CD4-positive, alpha-beta T cell treated with Interleukin-17A for 1 hour (primary cell): Measurements from ENCODE around the gene TGM2.

ENCODE experiments used
- DNase-seq: peaks from one replicate; pipeline ENCODE4 v3.0.0-alpha.2; 2020

The TGM2 gene

GRCh38 chr20:38129248-38129865 lies 35.7 kb downstream of the TGM2 start:
- no peak for DNase-seq

DNA sequence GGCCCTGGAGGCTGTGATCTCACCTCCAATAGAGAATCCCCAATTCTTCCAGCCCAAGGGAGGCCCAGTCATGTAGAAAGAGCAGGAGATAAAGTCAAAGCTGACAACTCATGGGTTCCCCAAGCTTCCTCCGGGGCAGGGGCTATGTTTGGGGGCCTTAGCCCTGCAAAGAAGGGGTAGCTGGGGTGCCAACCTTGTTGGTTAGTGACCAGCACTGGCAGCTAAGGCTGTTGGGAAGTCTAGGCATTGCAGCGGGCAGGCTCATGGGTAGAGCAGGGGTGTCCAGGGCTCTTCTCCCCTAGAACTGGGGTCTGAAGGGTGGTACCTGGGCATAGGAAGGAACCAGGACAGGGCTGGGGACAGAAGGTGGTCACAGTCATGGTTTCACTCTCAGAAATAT lies 36.4 kb downstream of the TGM2 start:
- DNase-seq, result no peak

DNA sequence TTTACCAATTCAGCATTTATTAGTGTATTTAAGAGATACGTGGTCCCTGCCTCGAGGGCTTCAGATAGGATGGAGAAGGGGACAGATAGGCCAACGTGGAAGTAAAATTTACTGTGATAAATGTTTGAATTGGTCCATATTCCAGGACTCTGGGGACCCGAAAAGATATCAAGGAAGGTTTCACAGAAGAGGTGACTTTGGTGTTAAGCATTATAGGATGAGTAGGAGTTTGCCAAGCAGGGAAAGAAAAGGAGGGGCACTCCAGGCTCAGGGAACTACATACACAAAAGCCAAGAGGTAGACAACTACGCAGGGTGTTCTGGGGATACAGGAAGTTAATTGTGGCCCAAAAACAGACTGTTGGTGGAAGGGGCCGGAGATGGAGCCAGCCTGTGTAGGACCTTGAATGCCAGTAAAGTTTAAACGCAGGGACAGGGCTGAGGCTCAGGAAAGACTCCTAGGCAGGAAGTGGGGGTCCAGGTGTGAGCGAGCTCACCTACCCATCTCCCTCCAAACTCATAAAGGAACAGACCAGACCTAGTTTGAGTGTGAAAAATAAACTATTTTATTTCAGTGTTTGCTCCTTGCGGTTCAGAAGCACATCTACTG lies 37.0 kb downstream of the TGM2 start:
- DNase-seq, result no peak

DNA sequence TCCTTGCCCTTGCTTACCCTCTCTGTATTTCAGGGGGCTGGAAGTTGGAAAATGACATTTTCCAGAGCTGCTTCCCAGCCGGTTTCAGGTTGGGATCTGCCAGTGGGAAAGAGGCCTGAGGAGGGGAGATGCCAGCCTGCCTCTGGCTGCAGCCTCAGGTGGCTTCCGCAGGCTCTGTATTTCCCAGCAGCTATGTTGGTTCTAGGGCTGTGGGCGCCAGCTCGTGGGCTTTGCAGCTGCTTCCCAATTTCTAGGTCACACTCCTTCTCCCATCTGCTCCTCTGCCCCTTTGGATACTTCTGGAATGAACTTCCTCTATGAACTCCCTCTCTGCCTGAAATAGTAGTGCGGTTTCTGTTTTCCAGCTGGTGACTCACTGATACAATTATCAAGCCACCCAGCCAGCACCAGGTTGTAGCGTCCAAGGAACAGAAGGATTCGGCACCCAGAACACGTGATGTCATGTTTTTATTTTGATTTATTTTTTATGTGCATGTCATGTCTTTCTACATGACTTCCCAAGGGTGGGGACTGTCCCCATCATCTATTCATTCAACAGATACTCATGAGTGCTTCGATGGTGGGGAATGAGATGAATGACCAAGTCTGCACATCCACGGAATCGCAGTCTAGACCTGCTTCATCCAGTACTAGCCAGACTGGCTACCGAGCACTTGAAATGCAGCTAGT lies 38.0 kb downstream of the TGM2 start:
- DNase-seq, result no peak

DNA sequence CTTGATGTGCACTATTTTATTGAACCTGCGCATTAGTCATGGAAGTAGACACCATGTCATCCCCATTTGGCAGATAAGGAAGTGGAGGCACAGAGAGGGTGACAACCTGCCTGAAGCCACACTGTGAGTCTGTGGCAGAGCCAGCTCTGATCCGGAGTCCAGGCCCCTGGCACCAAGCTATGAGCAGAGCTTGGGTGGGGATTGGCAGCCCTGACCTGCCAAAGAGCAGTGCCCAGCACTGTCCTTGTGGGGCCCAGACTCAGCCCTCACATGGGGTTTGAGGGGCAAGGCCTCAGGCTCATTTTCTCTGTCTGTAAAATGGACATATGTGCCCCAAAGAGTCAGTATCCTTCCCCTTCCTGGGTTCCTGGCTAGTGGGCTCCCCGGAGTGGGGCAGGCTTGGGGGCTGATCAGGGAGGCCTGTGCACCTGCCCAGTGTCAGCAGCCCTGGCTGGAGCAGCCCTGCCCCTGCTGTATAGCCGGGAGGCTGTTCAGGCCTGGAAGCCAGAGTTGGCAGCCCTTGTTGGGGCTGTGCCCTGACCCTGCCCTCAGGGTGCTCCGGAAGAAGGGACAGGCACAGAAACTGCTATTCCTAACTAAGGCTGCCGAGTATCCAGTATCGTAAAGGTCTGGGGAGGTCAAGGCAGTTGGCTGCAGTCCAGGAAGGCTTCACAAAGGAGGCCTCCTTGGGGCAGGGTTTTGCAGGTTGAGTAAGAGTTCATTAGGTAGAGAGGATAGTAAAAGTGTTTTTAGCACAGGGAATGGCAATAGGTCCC lies 38.7 kb downstream of the TGM2 start:
- no peak for DNase-seq

DNA sequence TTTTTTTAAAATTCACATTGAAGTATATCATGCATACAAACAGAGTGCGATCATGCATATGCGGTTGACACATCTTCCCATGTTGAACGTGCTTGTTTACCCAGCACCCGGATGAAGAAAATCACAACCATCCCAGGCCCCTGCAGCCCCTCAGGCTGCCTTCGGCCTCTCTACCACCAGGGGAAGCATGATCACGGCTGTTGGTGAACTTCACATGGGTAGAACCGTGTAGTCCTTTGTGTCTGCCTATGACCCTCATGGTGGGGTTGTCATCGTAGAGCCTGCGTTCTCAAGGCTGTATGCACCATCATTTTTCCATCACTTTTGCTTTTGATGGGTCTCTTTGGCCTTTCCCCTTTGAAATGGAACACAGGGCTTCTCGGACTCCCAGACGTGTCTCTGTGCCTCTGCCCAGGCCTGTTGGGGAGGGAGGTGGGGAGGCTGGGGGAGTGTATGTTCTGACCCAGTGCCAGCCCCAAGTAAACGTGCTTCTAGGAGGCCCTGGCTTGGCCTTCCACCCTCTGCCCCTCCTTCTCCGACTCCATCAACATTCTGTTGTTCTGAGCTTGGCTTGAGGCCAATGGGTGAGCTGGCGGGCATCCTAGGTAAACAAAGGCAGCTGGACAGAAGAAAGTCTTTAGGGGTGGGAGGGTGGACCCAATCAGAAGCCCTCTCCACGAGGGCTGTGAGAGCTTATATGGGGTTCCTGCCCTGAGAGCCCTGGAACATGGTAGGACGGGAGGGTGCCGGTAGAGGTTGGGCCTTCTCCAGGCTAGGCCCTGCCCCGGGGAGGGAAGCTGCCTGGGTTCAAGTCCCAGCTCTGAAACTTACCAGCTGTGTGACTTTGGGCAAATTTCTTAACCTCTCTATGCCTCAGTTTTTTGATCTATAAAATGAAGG lies 39.7 kb downstream of the TGM2 start:
- DNase-seq, result no peak

- no peak for DNase-seq
Observed at GRCh38 chr20:38123021-38123587, 42.0 kb downstream of the TGM2 start.

DNA sequence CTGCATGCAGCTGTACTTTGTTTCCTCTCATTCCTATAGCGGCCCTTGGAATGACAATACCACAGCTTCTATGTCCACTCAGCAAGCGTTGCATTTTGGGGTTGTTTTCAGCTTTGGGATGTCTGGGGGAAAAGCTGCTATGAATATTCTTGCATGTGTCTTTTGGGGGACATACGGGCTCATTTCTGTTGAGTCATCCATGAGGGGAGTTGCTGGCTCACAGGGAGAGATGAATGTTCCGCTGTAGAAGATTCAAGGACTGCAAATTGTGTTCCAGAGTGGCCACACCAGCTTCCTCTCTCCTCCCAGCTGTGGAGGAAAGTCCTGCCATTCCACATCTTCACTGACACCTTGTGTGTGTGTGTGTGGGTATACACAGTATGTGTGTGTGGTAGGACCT lies 43.3 kb downstream of the TGM2 start:
- no peak for DNase-seq

DNA sequence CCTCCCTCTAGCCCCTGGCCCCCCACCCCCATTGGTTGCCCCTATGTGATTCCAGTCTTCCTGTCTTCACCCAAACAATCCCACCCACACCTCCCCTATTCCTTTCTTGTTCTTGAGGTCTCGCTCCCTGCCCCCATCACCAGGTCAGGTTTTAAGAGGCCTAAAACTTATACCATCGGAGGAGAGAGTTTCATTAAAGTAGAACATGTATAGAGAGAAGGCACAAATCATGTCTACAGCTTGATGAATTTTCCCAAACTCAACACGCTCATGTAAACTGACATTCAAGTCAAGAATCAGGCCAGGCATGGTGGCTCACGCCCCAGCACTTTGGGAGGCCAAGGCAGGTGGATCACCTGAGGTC lies 44.5 kb downstream of the TGM2 start:
- DNase-seq, result no peak

DNA sequence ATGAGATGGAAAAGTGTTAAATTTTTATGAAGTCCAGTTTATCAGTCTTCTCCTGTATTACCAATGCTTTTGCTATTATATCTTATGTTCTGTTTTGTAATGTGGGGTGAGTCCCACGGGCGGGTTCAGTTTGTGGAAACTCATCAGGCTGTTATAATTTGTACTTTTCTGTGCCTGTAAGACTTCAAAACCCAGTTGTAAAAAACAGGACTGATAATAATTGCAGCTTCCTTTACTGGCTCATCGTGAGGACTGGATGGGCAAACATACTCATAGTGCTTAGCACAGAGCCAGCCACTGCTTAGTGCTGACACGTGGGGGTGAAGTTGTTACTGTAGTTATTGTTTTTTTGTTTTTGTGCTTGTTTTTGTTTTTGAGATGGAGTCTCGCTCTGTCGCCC lies 45.6 kb downstream of the TGM2 start:
- DNase-seq, result no peak

- no peak for DNase-seq
Observed at GRCh38 chr20:38117635-38118034, 47.4 kb downstream of the TGM2 start.

- no peak for DNase-seq
Observed at GRCh38 chr20:38117205-38117604, 47.9 kb downstream of the TGM2 start.

DNA sequence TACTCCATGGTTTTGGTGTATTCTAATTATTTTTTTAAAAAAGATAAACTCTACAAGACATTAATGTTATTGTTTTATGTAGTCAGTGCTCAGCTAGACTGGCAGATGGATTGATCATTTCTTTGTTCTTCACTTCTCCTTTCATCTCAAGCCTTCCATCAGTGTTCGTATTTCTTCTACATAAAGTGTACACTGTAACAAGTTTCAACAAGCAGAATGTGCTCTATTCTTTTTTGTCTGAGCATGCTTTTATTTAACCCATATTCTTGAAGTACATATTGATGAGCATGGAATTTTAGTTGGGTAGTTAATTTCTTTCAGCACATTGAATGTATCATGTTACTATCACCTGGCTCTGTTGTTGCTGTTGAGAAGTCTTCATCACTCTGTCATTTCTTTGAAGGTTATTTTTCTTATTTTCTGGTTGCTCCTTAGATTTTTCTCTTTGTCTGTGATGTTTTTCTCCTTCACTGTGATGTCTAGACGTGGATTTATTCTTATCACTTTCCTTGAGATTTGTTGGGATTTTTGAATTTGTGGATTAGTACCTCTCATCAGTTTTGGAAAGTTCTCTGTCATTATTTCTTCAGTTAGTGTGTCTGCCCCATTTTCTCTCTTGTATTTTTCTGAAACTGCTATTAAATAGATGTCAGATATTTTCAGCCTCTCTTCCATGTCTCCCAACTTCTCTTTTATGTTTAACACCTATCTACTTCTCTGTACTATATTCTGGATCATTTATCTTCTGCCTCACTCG lies 48.5 kb downstream of the TGM2 start:
- DNase-seq, result no peak

DNA sequence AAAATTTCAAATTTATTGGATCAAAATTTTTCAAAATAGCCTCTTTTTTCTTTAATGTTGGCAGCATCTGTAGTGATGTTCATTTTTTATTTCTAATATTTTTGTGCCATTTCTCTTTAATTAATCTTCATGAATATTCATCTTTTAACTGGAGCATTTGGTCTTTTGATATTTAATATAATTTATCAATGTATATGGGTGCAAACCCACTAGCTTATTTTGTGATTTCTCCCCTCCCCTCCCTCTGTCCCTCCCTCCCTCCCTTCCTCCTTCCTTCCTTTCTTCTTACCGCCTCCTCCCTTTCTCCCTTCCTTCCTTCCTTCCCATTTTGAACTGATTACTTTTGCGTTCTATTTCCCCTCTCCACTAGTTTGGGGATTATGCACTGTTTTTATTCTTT lies 49.2 kb downstream of the TGM2 start:
- DNase-seq, result no peak

DNA sequence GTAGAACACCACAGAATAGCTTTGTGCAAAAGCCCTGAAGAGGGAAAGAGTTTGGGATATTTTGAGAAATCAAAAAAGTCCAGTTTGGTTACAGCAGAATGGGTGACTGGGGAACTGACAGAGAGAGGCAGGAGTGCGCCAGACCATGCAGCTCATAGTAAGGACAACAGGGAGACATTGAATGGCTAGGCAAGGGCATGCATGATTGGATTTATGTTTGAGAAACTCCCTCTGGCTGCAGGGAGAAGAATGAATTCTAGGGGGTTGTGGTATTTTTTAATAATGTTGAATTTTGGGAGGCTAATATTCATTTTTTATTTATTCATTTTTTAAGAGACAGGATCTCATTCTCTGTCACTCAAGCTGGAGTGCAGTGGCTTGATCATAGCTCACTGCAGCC lies 49.9 kb downstream of the TGM2 start:
- DNase-seq, result no peak

- DNase-seq, result no peak
Observed at GRCh38 chr20:38114353-38114791, 50.7 kb downstream of the TGM2 start.

- no peak for DNase-seq
Observed at GRCh38 chr20:38113401-38114325, 51.4 kb downstream of the TGM2 start.

GRCh38 chr20:38112930-38113294 lies 52.2 kb downstream of the TGM2 start:
- no peak for DNase-seq

DNA sequence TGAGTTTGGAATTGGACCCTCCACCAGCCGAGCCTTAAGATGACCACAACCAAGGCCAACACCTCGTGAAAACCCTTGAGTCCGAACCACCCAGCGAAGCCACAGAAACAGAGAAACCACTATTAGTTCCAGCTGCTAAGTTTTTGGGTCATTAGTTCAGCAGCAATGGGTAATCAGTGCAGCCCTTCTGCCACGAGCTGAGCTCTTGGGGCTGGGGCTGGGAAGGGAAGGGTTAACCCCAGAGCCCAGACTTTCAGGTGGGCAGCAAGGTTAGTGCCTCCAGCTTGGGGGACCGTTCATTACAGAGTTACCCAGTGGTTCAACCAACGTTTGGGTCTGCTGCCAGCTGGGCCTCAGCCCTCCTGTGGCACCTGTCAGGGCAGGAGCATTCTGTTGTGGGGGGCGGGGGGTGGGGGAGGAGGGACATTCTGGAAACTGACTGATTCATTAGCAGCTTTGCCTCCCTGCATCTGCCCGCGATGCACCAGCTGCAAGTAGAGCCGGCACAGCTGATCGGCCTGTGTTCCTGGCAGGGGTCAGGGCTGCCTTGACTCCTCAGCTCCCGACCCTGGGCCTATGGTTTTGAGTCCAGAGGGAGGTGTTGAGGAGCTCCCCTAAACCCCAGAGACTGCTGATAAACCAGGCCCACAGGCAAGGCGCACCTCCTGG lies 52.7 kb downstream of the TGM2 start:
- no peak for DNase-seq
